GM21367 (cell line): Measurements from ENCODE around the gene RBM26.

Experiments
- ATAC-seq: cut with Tn5 transposase; IDR thresholded peaks from one replicate; pipeline ENCODE4 v1.9.1; 2021; ENCODE audit not compliant: unreplicated experiment

Gene RBM26

GRCh38 chr13:79340490-79340889 is 65.6 kb downstream of the RBM26 start:
- no peak for ATAC-seq

DNA sequence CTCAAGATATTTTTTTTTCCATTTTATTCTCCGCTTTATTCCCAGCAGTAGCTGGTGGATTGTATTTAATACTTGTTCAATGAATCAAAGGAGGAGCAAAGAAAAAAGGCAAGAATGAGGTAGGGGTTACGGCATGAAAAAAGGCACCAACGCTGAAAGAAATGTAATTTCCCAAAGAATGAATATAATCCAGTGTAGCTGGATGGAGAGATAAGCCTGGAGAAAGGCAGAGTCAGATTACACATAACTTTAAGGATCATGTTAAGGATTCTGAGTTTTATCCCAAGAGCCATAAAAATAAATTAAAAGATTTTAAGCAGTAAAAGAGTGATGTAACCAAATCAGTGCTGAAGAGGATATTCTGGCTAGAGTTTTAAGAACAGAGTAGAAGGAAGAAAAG is 67.7 kb downstream of the RBM26 start:
- no peak for ATAC-seq

- ATAC-seq: no peak
Observed at GRCh38 chr13:79336966-79337365, 69.1 kb downstream of the RBM26 start.

DNA sequence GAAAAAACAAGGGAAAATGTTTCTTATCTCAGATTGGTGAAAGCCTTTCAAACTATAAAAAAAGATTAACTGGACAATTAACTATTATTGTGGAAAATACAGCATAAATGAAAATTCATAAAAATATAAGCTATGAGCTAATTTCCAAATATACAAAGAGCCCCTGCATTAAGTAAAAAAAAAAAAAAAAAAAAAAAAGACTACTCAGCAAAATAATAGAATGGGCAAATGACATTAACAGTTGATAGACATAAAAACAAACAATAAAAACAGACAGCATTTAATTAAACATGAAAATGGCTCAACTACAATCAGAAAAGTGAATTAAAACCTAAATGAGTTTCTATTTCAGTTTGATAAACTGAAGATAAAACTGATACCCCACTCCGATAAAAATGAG is 77.5 kb downstream of the RBM26 start:
- ATAC-seq: no peak

GRCh38 chr13:79320433-79320832 is 85.6 kb downstream of the RBM26 start:
- no peak for ATAC-seq

DNA sequence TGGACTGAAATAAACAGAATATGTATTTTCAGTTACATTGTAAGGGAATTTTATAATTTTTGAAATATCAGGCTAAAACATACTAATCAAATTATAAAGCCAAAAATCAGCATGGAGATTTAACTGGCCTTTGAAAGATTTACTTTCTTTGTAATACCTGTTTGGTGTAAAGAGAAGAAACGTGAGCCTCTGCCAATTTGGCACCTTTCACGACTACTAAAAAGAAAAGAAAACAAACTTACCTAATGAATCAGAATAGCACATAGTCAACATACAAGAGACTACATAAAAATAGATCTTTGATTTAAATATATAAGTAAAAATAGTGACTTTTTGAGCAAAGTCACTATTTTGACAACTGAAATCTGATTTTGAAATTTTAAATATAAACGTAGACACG is 87.4 kb downstream of the RBM26 start:
- no peak for ATAC-seq

- ATAC-seq: no peak
Observed at GRCh38 chr13:79317856-79318255, 88.2 kb downstream of the RBM26 start.

GRCh38 chr13:79314652-79315051 is 91.4 kb downstream of the RBM26 start:
- ATAC-seq: no peak

DNA sequence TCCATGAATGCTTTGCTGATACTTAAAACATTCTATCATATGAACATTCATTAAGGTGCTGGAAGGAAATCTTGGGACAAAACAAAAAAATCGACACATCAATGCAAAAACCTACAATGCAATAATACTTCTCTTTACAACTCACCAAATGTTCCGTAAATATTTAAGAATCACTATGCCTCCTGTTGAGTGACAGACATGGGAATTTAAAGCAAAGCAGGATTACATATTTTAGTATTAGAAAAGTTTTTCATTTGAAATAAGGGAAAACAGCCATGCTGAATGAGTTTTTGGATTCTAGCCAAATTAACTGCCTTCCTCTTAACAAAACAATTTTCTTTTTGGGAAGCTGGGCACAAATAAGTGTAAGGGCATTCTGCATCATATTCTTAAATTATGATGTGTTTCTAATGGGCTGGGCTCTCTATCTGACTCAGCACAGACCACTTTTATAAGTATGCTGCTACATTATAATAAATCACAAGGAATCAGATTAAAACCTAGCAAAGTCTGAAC is 93.7 kb downstream of the RBM26 start:
- no peak for ATAC-seq

GRCh38 chr13:79311386-79311785 is 94.7 kb downstream of the RBM26 start:
- no peak for ATAC-seq

GRCh38 chr13:79309690-79310089 is 96.4 kb downstream of the RBM26 start:
- ATAC-seq: no peak

GRCh38 chr13:79307866-79308298 is 98.2 kb downstream of the RBM26 start:
- ATAC-seq: no peak

DNA sequence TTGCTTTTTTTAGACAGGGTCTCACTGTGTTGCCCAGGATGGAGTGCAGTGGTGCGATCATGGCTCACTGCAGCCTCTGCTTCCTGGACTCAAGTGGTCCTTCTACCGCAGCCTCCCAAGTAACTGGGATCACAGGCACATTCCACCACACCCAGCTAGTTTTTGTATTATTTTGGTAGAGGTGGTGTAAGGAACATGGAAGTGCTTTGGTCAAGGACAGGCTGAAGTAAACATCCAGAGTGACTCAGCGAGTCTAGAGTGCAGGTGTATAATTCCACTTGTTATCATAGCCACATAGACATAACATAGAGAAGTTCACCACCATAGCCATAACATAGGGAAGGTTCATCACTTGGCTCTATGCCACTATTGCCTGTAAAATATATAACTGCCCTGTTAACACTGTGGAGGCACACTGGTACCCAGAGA is 98.6 kb downstream of the RBM26 start:
- ATAC-seq: no peak

GRCh38 chr13:79306650-79307049 is 99.4 kb downstream of the RBM26 start:
- ATAC-seq: no peak

- ATAC-seq: peak; percentile 62
Observed at GRCh38 chr13:79297128-79297527, 108.9 kb downstream of the RBM26 start.

GRCh38 chr13:79295906-79296706 is 109.9 kb downstream of the RBM26 start:
- ATAC-seq: no peak

DNA sequence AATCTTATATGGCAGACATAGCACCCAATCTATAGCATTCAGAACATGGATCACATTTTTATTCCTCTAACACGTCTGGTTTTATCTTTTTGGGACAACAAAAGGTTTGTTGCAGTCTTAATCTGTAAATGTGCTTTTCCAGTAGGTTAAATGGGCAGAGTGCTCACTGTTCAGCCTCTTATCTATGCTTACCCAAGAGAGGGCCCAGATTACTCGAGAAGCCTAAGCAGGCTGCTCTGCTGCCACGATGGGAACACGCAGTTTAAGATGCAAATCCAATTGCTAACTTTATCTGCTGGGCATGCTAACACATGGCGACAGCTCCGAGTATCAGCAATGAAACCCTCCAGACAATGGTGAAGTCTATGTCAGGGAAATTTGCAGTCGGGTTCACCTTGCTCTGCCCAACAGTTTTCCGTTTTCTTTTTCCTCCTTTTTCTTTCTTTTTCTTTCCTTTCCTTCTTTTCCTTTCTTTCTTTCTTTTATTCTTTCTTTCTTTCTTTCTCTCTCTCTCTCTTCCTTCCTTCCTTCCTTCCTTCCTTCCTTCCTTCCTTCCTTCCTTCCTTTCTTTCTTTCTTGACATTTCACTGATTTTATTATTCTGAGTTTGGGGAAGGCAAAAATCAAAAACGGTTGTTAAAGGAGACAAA is 115.3 kb downstream of the RBM26 start:
- no peak for ATAC-seq

DNA sequence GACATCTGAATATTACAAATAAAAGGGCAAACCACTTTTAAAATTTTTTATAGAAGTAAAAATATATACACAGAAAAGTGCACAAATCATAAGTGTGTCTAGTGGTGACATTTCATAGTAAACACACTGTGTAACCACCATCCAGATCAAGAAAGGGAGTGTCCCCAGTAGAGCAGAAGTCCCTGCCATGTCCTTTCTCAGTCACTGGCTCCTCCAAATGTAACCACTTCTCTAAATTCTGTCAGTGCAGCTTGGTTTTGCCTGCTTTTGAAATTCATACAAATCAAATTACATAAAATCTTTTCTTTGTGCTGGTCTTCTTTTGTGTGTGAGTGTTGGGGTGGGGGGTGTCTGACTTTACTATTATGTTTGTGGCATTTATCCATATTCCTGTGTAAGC is 116.5 kb downstream of the RBM26 start:
- ATAC-seq: no peak

DNA sequence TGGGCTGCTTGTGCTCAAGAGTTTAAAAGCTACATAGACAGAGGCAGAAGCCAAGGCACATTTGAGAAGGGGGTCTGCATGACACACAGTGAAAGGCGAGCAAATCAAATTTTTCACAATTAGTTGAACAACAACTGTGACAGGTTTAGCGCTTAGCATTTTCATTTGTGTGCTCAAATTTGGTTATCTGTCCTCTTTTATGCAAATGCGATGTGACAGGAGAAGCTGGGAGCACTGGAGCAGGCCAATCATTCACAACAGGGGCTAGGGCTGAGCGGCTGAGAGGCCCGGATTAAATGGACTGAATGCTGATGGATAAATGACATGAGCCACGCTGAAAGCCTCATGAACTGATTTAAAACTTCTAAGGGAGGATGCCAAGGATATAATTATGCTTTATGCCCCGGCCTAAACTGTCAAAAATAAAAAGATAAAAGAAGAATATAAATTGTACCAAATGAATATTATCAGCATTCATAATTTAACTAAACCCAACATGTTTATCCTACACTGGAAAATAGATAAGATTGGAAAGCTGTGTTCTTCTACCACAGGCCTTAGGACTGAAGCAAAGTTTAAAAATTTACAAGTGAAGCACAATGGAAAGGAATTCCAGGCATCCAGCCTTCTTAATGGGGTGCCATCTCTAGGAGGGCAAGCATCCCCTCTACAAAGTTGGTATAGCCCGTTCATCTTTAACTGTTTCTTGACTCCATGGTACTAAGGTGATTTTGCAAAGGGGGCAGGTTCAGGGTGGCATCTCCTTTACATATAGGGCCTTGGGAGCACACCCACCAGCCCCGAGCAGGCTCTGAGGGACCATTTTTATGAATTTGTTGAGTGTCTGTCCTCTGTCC is 117.9 kb downstream of the RBM26 start:
- no peak for ATAC-seq

DNA sequence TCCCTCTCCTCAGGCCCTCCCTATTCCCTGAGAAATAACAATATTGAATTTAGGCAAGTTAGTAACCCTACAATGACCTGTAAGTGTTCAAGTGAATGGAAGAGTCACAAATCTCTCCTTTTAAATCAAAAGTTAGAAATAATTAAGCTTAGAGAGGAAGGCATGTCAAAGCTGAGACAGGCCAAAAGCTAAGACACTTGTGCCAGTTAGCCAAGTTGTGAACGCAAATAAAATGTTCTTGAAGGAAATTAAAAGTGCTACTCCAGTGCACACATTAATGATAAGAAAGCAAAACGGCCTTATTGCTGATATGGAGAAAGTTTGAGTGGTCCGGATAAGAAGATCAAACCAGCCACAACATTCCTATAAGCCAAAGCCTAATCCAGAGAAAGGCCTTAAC is 120.9 kb downstream of the RBM26 start:
- no peak for ATAC-seq

DNA sequence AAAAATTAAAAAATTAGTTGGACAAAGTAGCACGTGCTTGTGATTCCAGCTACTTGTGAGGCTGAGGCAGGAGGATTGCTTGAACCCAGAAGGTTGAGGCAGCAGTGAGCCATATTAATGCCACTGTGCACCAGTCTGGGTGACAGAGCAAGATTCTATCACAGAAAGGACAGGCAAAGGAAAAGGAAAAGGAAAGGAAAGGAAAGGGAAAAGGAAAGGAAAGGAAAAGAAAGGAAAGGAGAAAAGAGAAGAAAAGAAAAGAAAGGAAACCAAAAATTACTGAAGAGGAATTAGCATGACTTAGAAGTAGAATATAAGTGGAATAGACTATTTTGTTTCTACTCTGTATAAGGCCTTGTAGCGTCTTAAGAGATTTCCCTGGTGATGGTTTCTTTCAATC is 122.3 kb downstream of the RBM26 start:
- ATAC-seq: no peak
